Posterior vena cava (tissue), 2 donors: ENCODE data around the gene OR10G3. TPM values are rescaled to one million over a fixed set of nuclear protein-coding genes. Genes with fewer than 3 reads are reported as not detected.
"Not testable (repeated sequence)": the region's sequence is repeated elsewhere in the genome, so short reads cannot be mapped to it uniquely, and the experiment has no call there.

Experiments
- DNase-seq: peaks from one replicate; pipeline ENCODE4 v3.0.0-alpha.2; 2020; ENCODE audit warnings: low spot score
- intact Hi-C, 2 donors: fragments of 100-400 bp; cut with DNase I; formaldehyde crosslinking; loops; one replicate each; pipeline versions ENCODE4 v1.14.1 to v1.14.2; 2022 to 2023
- long read RNA-seq, 2 donors: library from polyadenylated mRNA; unstranded; transcript quantifications; one replicate each; pipeline ENCODE4 v2.0.0, GENCODE V29; 2020 to 2021
- total RNA-seq, 2 donors: library from RNA; stranded (reverse); fragmentation: NEBNext Ultra II Directional; extraction: Animal tissue kit (Norgen Biotek cat#: 25700); gene quantifications; one replicate each; pipeline ENCODE4 v1.2.1, GENCODE V29; 2021
- donor health status: DM: yes; HTN: yes; CAD: no.
- donor health status: DM: yes; HTN: yes; CAD: no.

Gene OR10G3, protein sequence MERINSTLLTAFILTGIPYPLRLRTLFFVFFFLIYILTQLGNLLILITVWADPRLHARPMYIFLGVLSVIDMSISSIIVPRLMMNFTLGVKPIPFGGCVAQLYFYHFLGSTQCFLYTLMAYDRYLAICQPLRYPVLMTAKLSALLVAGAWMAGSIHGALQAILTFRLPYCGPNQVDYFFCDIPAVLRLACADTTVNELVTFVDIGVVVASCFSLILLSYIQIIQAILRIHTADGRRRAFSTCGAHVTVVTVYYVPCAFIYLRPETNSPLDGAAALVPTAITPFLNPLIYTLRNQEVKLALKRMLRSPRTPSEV
- total RNA-seq: not detected
- long read RNA-seq, donor 1: 0 reads
- long read RNA-seq, donor 2: 0 reads

- no peak for DNase-seq
- intact Hi-C loops: no loop called here
Measured at GRCh38 chr14:21579976-21580375, at the start of gene OR10G3. OR10G3 (minus strand) TSS chr14:21580076; CDS start chr14:21570744, 9,332 bp downstream.

DNA sequence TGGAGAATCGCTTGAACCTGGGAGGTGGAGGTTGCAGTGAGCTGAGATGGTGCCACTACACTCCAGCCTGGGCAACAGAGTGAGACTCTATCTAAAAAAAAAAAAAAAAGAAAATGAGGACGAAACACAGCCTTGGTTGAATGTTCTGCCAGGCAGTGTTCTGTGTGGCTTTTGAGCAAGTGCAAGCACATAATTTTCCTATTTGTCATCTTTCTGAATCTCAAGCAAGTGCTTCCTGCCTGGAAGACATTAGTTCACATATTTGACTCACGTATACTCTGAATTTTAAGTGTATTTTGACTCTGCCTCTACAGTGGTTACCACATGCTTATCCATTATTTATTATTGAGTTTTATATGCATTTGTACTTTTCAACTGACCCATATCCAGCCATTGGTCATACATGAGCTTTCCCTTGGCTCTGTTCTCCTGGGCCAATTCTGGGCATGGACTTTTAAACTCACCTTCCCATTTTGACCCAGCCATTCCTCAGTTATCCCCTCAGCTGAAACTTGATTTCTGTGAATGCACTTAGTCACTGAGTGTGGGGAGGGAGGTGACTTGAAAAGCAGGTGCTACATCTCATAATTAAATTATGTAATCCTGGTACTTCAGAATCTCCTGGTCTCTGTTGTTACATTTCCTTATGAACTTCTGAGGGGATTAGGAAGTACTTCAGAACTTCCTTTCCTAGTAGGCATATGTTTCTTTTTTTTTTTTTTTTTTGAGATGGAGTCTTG, 46.8 kb upstream of the OR10G3 start:
- intact Hi-C loops: no loop called here
- no peak for DNase-seq

DNA sequence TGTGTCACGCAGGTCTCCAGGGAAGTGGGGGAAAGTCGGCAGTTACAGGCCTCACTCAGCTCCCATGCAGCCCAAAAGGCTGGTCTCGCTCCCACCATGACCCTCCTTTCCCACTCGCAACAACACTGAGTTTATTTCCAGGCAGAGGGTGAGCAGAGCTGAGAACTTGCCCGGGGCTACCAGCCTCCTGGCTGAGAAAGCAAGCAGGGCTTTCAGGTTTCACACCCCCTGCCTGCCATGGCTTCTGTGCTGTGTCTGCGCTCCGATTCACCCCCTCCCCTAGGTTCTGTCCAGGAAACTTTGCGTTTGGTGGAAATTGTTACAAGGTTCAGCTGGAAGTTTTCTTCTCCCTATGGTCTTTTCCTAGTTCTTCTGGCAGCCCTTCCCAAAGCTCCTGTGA, 37.7 kb upstream of the OR10G3 start:
- intact Hi-C loops: no loop called here
- no peak for DNase-seq

GRCh38 chr14:21614240-21614639, 34.4 kb upstream of the OR10G3 start:
- intact Hi-C loops: no loop called here
- DNase-seq: no peak

- no peak for DNase-seq
- intact Hi-C loops: no loop called here
Measured at GRCh38 chr14:21612324-21612723, 32.4 kb upstream of the OR10G3 start.

- DNase-seq, intact Hi-C loops: not testable (repeated sequence)
Measured at GRCh38 chr14:21602181-21602580, 22.3 kb upstream of the OR10G3 start.

GRCh38 chr14:21589317-21589716, 9.4 kb upstream of the OR10G3 start:
- intact Hi-C loops: no loop called here
- no peak for DNase-seq

DNA sequence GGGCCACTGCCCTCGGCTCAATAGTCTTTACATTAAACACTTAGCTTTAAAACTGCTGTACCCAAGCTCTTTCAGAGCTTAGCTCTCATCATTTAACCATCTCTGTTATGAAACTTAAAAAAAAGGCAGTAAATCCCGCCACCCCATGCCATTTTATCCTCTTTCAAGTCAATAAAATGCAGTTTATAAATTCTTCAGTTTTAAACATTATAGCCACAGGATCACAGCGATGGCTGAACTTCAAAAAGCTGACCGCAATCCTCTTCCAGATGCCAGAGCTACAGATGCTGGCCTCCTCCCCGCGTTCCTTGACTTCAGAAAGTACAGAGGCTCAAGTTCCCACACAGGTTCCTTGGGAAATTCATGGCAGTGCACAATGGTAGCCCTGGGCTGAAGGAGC, 4.2 kb downstream of the OR10G3 start:
- no peak for DNase-seq
- intact Hi-C loops: no loop called here

DNA sequence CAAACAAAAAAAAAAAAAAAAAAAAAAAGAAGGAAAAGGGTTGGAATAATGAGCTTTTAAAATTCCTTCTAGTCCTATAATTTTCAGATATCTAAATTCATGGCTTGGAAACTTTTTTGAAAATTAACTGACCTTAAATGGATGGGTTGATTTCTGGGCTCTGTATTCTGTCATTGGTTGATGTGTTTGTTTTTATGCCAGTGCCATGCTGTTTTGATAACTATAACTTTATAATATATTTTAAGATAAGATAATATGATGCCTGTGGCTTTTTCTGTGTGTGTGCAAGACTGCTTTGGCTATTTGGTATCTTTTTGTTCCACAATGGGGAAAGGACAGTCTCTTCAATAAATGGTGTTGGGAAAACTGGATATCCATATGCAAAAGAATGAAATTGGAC, 7.3 kb downstream of the OR10G3 start:
- DNase-seq: no peak
- intact Hi-C loops: no loop called here

- intact Hi-C loops: loop anchor here in 1 of 2 donors (5.0 kb wide), 1 partner anchor 61 kb away; no protein-coding TSS in a partner anchor
- DNase-seq: no peak
Measured at GRCh38 chr14:21558703-21559170, 21.1 kb downstream of the OR10G3 start.

DNA sequence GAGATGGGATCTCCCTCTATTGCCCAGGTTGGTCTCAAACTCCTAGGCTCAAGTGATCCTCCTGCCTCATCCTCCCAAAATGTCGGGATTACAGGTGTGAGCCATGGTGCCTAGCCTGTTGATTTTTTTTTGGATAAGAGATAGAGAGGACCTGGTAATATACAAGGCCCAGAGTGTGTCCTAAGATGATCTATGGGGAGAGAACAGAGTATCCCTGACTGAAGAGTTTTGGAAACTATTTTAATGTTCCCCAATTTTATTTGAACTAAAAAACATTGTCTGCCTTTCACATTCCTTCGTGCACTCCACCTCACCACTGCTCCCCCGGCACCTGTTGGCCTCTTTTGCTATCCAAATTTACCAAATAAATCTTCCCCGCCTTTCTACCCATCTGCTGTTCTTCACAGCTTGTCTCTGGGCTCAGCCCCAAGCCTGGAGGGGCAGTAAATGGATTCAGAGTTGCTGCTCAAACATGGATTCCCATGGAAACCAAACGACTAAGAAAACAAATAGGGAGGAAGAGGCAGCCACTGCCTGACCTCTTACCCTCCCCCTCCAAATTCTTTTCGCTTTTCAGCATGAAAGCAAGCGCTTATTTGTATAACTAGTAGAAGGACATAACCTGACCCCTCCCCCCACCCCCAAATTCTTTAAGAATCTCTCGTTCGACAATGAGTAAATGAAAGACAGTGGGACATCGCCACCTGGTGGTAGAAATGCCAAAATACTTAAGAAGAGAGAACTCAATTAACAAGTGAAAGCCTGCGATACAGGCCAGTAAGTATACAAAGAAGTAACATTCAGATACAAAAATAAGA, 22.6 kb downstream of the OR10G3 start:
- no peak for DNase-seq
- intact Hi-C loops: loop anchor here in 1 of 2 donors (5.0 kb wide), 1 partner anchor 60 kb away; no protein-coding TSS in a partner anchor

- intact Hi-C loops: loop anchor here in 1 of 2 donors (5.0 kb wide), 1 partner anchor 59 kb away; no protein-coding TSS in a partner anchor
- no peak for DNase-seq
Measured at GRCh38 chr14:21556378-21557083, 23.3 kb downstream of the OR10G3 start.

DNA sequence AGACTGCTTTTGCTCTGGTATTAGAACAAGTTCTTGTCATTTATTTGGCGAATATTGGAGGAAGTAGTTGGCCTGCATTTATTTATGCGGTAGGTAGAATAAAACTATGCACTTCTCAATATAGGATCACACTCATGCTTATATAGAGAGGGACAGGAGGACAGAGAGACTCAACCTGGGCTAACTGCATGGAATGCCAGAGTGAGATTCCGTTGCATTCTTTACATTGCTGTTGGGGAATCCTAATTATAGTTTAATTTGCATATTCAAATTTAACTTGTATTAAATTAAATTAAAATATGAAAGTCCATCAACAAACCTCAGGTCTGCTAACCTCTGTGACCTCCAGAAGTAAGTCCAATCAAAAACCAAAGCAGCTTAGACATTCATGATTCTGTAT, 26.6 kb downstream of the OR10G3 start:
- intact Hi-C loops: no loop called here
- DNase-seq: no peak

DNA sequence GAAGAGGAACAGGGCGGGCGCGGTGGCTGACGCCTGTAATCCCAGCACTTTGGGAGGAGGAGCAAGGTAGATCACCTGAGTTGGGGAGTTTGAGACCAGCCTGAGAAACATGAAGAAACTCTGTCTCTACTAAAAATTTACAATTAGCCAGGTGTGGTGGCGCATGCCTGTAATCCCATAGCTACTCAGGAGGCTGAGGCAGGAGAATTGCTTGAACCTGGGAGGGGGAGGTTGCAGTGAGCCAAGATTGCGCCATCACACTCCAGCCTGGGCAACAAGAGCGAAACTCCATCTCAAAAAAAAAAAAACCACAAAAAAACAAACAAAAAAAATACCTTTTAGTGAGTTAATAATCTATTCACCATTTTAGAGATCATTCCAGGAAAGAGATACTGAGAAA, 35.3 kb downstream of the OR10G3 start:
- DNase-seq, intact Hi-C loops: not testable (repeated sequence)

DNA sequence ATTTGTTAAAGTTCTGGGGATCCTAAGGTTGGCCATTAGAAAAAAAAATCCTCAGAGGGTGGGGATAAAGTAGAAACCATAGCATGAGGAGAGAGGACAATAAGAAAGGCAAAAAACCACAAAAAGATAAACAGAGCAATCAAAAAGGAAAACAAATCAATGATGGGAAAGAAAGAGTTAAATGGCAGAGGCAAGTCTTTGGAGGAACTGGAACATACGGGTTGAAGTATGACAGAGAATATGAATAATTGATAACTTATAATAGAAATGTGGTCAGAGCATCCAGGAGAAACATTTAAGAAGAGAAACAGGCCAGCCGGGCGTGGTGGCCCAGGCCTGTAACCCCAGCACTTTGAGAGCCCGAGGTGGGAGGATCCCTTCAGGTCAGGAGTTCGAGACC, 35.9 kb downstream of the OR10G3 start:
- DNase-seq: no peak
- intact Hi-C loops: no loop called here

DNA sequence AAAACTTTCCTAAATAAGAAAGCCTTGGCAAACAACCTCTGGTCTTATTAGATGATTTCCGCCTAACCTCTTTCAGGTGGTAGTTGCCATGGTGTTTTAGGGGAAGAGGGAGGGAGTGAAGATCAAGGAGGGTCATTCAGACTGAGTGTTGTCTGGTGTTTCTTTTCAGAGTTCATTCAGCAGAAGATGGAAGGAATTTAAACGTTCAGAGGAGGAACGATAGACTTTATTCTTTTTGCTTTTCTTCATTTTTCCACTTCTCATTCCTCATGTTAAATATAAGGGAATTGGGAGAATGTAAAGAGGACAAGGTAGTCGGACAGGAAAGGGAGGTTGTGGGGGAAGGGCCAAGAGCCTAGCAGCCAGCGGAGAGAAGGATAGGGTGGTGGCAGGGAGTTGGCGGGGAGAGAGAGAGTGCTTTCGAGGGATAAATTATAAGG, 36.3 kb downstream of the OR10G3 start:
- DNase-seq: no peak
- intact Hi-C loops: no loop called here

GRCh38 chr14:21541413-21542074, 38.3 kb downstream of the OR10G3 start:
- no peak for DNase-seq
- intact Hi-C loops: no loop called here

DNA sequence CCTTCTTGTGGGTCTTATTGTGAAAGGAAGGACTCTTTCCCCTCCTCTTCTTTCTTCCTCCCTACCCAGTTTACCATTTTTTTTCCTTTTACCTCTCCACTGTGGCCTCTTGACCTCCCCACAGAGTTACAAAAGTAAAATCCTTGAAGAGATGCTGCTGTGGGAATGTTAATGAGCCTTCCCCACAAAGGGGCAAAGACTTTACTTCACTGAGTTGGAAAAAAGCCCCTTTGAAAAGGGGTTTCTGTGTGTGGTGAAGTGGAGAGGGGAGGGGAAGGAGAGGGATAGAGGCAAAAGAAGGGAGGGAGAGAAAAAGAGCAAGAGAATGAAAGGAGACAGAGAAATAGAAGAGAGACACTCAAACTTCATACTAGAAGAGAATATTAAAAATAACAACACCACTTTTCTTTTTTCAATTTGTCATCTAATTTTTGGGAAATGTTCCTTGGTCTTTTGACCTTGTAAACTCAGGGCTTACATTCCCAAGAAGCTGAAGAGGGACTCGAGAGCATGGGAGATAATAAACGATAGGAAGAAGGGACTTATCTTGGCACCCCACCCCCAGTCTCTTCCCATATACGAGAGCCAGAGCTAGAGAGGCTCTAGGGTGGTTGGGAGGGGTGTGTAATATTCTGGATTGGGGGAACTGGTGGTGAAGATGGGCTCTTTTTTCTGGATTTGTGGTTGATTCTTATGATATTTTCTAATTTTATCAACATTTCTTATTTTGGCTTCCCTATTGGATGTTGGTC, 40.5 kb downstream of the OR10G3 start:
- intact Hi-C loops: no loop called here
- no peak for DNase-seq
